Right cardiac atrium (tissue), 5 donors: ENCODE data around the gene CAMKK2. TPM values are rescaled to one million over a fixed set of nuclear protein-coding genes. Genes with fewer than 3 reads are reported as not detected.

Source experiments
- ATAC-seq, 2 donors: fragments of 200-7000 bp; cut with Tn5 transposase; one replicate each; pipeline versions ENCODE4 v1.8.0 to v1.9.1; 2020; ENCODE audit warnings: moderate library complexity in 2 of 2, mild to moderate bottlenecking in 1 of 2
- DNase-seq, 3 donors: peaks; one replicate each; pipeline ENCODE4 v3.0.0-alpha.2; 2020
- H3K27ac ChIP-seq: one replicate; pipeline ENCODE4 v1.5.1; 2013; ENCODE audit warnings: mild to moderate bottlenecking, low read length, control low read depth, moderate library complexity
- H3K27me3 ChIP-seq: one replicate; pipeline ENCODE4 v1.6.1; 2013; ENCODE audit not compliant: control insufficient read depth, insufficient read depth
- H3K4me1 ChIP-seq: one replicate; pipeline ENCODE4 v1.6.1; 2013; ENCODE audit warnings: low read length; ENCODE audit not compliant: control insufficient read depth, insufficient read depth
- H3K4me3 ChIP-seq: one replicate; pipeline ENCODE4 v1.5.1; 2013; ENCODE audit warnings: low read length, control low read depth
- H3K9me3 ChIP-seq: one replicate; pipeline ENCODE4 v1.6.1; 2013; ENCODE audit warnings: low read length; ENCODE audit not compliant: control insufficient read depth
- WGBS: extraction: QIAGEN DNeasy Blood & Tissue Kit; methylation state at CpG from one replicate; pipeline ENCODE4 v1.1.7; 2013; 5-methylcytosine and 5-hydroxymethylcytosine counted together
- intact Hi-C, 4 donors: fragments of 100-400 bp; cut with DNase I; formaldehyde crosslinking; loops; one replicate each; pipeline versions ENCODE4 v1.11.0 to v1.14.0; 2022 to 2023
- polyA plus RNA-seq: library from polyadenylated mRNA; stranded (reverse); fragments of 200-250 nt; gene quantifications from one replicate; pipeline ENCODE4 v1.2.3, GENCODE V29; 2013
- total RNA-seq, 4 donors: library from RNA; stranded (reverse); fragmentation: NEBNext Ultra II Directional; extraction: Animal tissue kit (Norgen Biotek cat#: 25700); gene quantifications; one replicate each; pipeline ENCODE4 v1.2.1, GENCODE V29; 2021
- donor health status: healthy with polysubstance abuse.
- donor health status: DM: no; HTN: yes; CAD: no.
- donor health status: DM: no; HTN: no; CAD: no.
- donor health status: DM: no; HTN: yes; CAD: no; lungs with severe emphysema.
- donor health status: DM: yes; HTN: yes; CAD: no.

Gene CAMKK2
- total and polyA plus RNA-seq, 5 donors = 11.3 to 22.1 (median 19.7) TPM

GRCh38 chr12:121190523-121191031 lies 105.9 kb downstream of the CAMKK2 start:
- WGBS = 30% methylated on average over 2 of the region's 2 CpGs
- H3K4me1 ChIP-seq = peaks cover 3% of the 10 kb centered on the region
- peak in 1 of 2 donors; percentile 60 for ATAC-seq
- H3K4me3 ChIP-seq = no peak overlapping the region
- H3K27me3 ChIP-seq = no peaks in the 10 kb centered on the region
- DNase-seq = no peak
- H3K27ac ChIP-seq = no peak overlapping the region
- intact Hi-C loops = no loop called here
- no peaks in the 10 kb centered on the region for H3K9me3 ChIP-seq

GRCh38 chr12:121189619-121190155 lies 106.8 kb downstream of the CAMKK2 start:
- 81% methylated on average over 9 of the region's 9 CpGs for WGBS
- ATAC-seq (peak in 1 of 2 donors; percentile 33), DNase-seq (no peak)
- Histone ChIP-seq H3K27ac (no peak overlapping the region), H3K4me1 (peaks cover 3% of the 10 kb centered on the region), H3K9me3 (no peaks in the 10 kb centered on the region), H3K4me3 (no peak overlapping the region), H3K27me3 (no peaks in the 10 kb centered on the region)
- intact Hi-C loops = no loop called here

- DNase-seq (no peak), ATAC-seq (no peak)
- Histone ChIP-seq H3K4me1 (peaks cover 3% of the 10 kb centered on the region), H3K9me3 (no peaks in the 10 kb centered on the region), H3K4me3 (no peak overlapping the region), H3K27me3 (no peaks in the 10 kb centered on the region), H3K27ac (no peak overlapping the region)
- intact Hi-C loops = no loop called here
- 85% methylated on average over 9 of the region's 9 CpGs for WGBS
Measured at GRCh38 chr12:121189131-121189530, 107.4 kb downstream of the CAMKK2 start.

GRCh38 chr12:121188227-121188626 lies 108.3 kb downstream of the CAMKK2 start:
- ATAC-seq (no peak), DNase-seq (no peak)
- H3K4me1 ChIP-seq = peaks cover 3% of the 10 kb centered on the region
- no peak overlapping the region for H3K27ac ChIP-seq
- H3K4me3 ChIP-seq = no peak overlapping the region
- WGBS = 96% methylated on average over 2 of the region's 2 CpGs
- intact Hi-C loops = no loop called here
- H3K9me3 ChIP-seq = no peaks in the 10 kb centered on the region
- no peaks in the 10 kb centered on the region for H3K27me3 ChIP-seq

Other genes with a start within 250 kb of the CAMKK2 start
- 1 to 10 TPM; 1.1 to 4.0 (median 2.7) TPM for gene P2RX7, start 163.8 kb downstream of the CAMKK2 start, total RNA-seq
- gene P2RX7, start 163.8 kb downstream of the CAMKK2 start, polyA plus RNA-seq = 1.1 TPM
- 10 to 100 TPM in 1 of 4 donors, 1 to 10 TPM in 3; 6.1 to 10.6 (median 9.0) TPM for gene P2RX4, start 86.6 kb downstream of the CAMKK2 start, total RNA-seq
- gene P2RX4, start 86.6 kb downstream of the CAMKK2 start, polyA plus RNA-seq = 6.9 TPM
- gene ANAPC5, start 55.7 kb upstream of the CAMKK2 start, total RNA-seq = 10 to 100 TPM; 59.4 to 64.0 (median 60.4) TPM
- gene ANAPC5, start 55.7 kb upstream of the CAMKK2 start, polyA plus RNA-seq = 55.7 TPM
- 10 to 100 TPM; 25.1 to 31.4 (median 26.1) TPM for gene RNF34, start 103.4 kb upstream of the CAMKK2 start, total RNA-seq
- 21.1 TPM for gene RNF34, start 103.4 kb upstream of the CAMKK2 start, polyA plus RNA-seq